ENCODE data around the gene NFIB. TPM values are rescaled to one million over a fixed set of nuclear protein-coding genes. Genes with fewer than 3 reads are reported as not detected.

NFIB gene
- total and polyA plus RNA-seq, 10 of the 15 experiments (the other 5 are each of a cell fraction or from before 2014, with no cell fraction given): under 0.01 to 0.19 (median 0.05) TPM; not detected in 3

- no peak for TF ChIP-seq E2F8 (IDR thresholded peaks at IDR 0.05; ENCODE audit: low read depth, partially characterized antibody)
- no peak for TF ChIP-seq POLR2AphosphoS5 (IDR thresholded peaks at IDR 0.05; ENCODE audit: low read length)
- TF ChIP-seq MYC (IDR thresholded peaks at IDR 0.05; ENCODE audit: insufficient read depth, insufficient read length, insufficient replicate concordance, low read length, severe bottlenecking): no peak
- TF ChIP-seq TARDBP (IDR thresholded peaks at IDR 0.05; ENCODE audit: borderline replicate concordance): no peak
- no peak for TF ChIP-seq PAX5 (IDR thresholded peaks at IDR 0.05; ENCODE audit: borderline replicate concordance, low read depth, low read length)
- TF ChIP-seq TCF12 (IDR thresholded peaks at IDR 0.05; ENCODE audit: low read depth, low read length): no peak
- TF ChIP-seq RFX5 (IDR thresholded peaks at IDR 0.05; ENCODE audit: low read depth, low read length): no peak
- no peak for TF ChIP-seq LARP7 (IDR thresholded peaks at IDR 0.05)
- no peak for TF ChIP-seq SRF (IDR thresholded peaks at IDR 0.05; ENCODE audit: low read depth in 2 of 2, low read length in 2 of 2)
- no peak for TF ChIP-seq CREB1 (IDR thresholded peaks at IDR 0.05; ENCODE audit: low read depth)
Measured at GRCh38 chr9:14071484-14071883, 242.5 kb downstream of the NFIB start (continued).

- ATAC-seq (no peak), FAIRE-seq (no peak), DNase-seq (ENCODE audit: low read depth, low spot score) (no peak)
- TF ChIP-seq SMC3 (IDR thresholded peaks at IDR 0.05; ENCODE audit: borderline replicate concordance, low read length): peak; percentile 4; the same call in 1 of the 2 replicates
- TF ChIP-seq RAD21 (IDR thresholded peaks at IDR 0.05; ENCODE audit: insufficient read depth, low read depth, low read length): peak; percentile 44
- no peak for TF ChIP-seq YY1 (IDR thresholded peaks at IDR 0.05; ENCODE audit: low read depth, low read length)
- no peak for TF ChIP-seq CHD4 (IDR thresholded peaks at IDR 0.05)
- no peak for TF ChIP-seq SMAD5 (IDR thresholded peaks at IDR 0.05; ENCODE audit: low read depth)
- TF ChIP-seq CTCF (IDR thresholded peaks at IDR 0.05 in 2 of 3, conservative IDR thresholded peaks at IDR 0.05 in 1 of 3; ENCODE audit: control insufficient read depth in 2 of 3, extremely low read depth in 1 of 3, insufficient read depth in 1 of 3, low read depth in 3 of 3, low read length in 3 of 3): peak in 2 of 3 experiments; percentile 4 to 29; a peak in 2 of 6 replicates
- TF ChIP-seq CEBPZ (IDR thresholded peaks at IDR 0.05; ENCODE audit: low read depth, low read length): no peak
- H3K4me2 ChIP-seq (ENCODE audit: control insufficient read depth, insufficient read depth): no peak overlapping the region
- no peaks in the 10 kb centered on the region for H3K4me1 ChIP-seq (ENCODE audit: control insufficient read depth, insufficient read depth, low read length)
- in situ Hi-C loops (cut with MboI): no loop called here
- no peaks in the 10 kb centered on the region for H3K9me3 ChIP-seq (replicated peaks; ENCODE audit: control insufficient read depth, insufficient read depth, low read length)
- POLR2A ChIA-PET: no interaction called here
- intact Hi-C loops (cut with micrococcal nuclease; ENCODE audit: unreplicated experiment): loop anchor here (2.0 kb wide), 1 partner anchor 284 kb away; no protein-coding TSS in a partner anchor
- H4K20me1 ChIP-seq (ENCODE audit: control insufficient read depth, insufficient read depth): no peaks in the 10 kb centered on the region
- RAD21 ChIA-PET (ENCODE audit: unreplicated experiment): no interaction called here
- CTCF ChIA-PET: interaction anchor here (1.2 to 3.0 kb wide), 2 partner anchors 285 to 778 kb away, joined by 3 to 10 read pairs; no protein-coding TSS in a partner anchor
- H2AFZ ChIP-seq (ENCODE audit: control insufficient read depth, low read depth, low read length): no peak overlapping the region
- H3K27ac ChIP-seq (ENCODE audit: control insufficient read depth, insufficient read depth): no peak overlapping the region
- WGBS (ENCODE audit: insufficient coverage, insufficient replicate concordance, low lambda C conversion rate, missing lambda C conversion rate): 0% methylated on average over 4 of the region's 4 CpGs
- H3K4me3 ChIP-seq: no peak overlapping the region
- no peak overlapping the region for H3K9ac ChIP-seq (ENCODE audit: control insufficient read depth, insufficient read depth, low read length)
- H3K79me2 ChIP-seq (ENCODE audit: control insufficient read depth, insufficient read depth, low read length): no peaks in the 10 kb centered on the region
- SMC1A ChIA-PET (ENCODE audit: uncharacterized antibody, unreplicated experiment): no interaction called here
- H3K27me3 ChIP-seq (replicated peaks in 1 of 2; ENCODE audit: control insufficient read depth in 2 of 2, insufficient read depth in 2 of 2, low read length in 1 of 2): no peaks in the 10 kb centered on the region
- no peaks in the 10 kb centered on the region for H3K36me3 ChIP-seq (ENCODE audit: control insufficient read depth in 2 of 2, insufficient read depth in 2 of 2, low read length in 1 of 2)
- BruUV-seq (replicated peaks): no TSS peak
Measured at GRCh38 chr9:14068690-14069089, 245.3 kb downstream of the NFIB start.

Measured in GM12878 (cell line).